Measurements from ENCODE around the gene SOX11. TPM values are rescaled to one million over a fixed set of nuclear protein-coding genes. Genes with fewer than 3 reads are reported as not detected.

The SOX11 gene
- total RNA-seq, 1 donor from 2014 or later = 31.6 TPM

DNA sequence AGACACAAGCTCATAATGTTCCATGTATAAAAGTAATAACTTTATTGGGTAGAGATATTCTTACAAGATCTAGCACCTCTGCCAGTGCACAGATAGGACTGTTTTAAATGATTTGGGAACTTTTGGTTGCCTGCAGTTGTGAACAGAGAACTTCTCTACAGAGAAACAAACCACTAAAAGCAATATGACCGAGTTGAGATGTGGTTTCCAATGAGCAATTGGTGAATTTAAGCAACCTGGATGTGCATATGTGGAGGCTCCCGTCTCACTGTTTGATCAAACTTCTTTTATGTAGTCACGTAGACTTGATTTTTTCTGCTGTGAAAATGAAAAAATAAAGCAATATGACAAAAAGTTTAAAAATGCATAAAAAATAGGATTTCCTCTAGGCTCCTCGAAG is 7.8 kb downstream of the SOX11 start:
- Mint-ChIP-seq H3K4me3 (ENCODE audit: unreplicated experiment) (no peak overlapping the region), H3K27me3 (ENCODE audit: low read depth) (no peaks in the 10 kb centered on the region), H3K27ac (ENCODE audit: unreplicated experiment) (no peak overlapping the region)

DNA sequence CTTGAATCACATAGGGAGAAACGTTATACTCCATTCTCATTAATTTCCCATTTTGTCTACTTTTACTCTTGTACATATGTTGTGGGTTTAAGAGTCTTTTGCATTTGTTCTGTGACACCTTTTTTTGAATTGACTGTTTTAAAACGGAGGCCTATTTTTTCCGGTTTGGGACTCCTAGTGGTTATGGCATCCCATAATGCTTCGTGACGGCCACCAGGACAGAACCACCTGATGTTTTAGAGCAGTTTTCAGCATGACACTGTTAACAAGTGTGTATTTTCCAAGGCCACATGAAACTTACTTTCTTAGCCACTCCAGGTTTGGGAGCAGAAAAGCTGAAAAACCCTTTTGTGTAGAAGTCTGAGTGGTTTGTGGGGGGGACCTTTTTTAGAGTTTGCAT is 8.4 kb downstream of the SOX11 start:
- H3K4me3 Mint-ChIP-seq (ENCODE audit: unreplicated experiment) = no peak overlapping the region
- H3K27me3 Mint-ChIP-seq (ENCODE audit: low read depth) = no peaks in the 10 kb centered on the region
- TF ChIP-seq, protein P1, sequence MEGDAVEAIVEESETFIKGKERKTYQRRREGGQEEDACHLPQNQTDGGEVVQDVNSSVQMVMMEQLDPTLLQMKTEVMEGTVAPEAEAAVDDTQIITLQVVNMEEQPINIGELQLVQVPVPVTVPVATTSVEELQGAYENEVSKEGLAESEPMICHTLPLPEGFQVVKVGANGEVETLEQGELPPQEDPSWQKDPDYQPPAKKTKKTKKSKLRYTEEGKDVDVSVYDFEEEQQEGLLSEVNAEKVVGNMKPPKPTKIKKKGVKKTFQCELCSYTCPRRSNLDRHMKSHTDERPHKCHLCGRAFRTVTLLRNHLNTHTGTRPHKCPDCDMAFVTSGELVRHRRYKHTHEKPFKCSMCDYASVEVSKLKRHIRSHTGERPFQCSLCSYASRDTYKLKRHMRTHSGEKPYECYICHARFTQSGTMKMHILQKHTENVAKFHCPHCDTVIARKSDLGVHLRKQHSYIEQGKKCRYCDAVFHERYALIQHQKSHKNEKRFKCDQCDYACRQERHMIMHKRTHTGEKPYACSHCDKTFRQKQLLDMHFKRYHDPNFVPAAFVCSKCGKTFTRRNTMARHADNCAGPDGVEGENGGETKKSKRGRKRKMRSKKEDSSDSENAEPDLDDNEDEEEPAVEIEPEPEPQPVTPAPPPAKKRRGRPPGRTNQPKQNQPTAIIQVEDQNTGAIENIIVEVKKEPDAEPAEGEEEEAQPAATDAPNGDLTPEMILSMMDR (IDR thresholded peaks at IDR 0.05) = no peak
- no peak overlapping the region for H3K27ac Mint-ChIP-seq (ENCODE audit: unreplicated experiment)
- H3K4me1 Mint-ChIP-seq (ENCODE audit: low read depth) = peaks cover 36% of the 10 kb centered on the region
- H3K9me3 Mint-ChIP-seq (ENCODE audit: low read depth) = no peaks in the 10 kb centered on the region
- no peak for DNase-seq (ENCODE audit: low spot score)
- H3K36me3 Mint-ChIP-seq (ENCODE audit: low read depth) = peaks cover 7% of the 10 kb centered on the region

More for the DNA sequence above, 7.8 kb downstream of the SOX11 start:
- peaks cover 7% of the 10 kb centered on the region for H3K36me3 Mint-ChIP-seq (ENCODE audit: low read depth)
- H3K9me3 Mint-ChIP-seq (ENCODE audit: low read depth) = no peaks in the 10 kb centered on the region
- TF ChIP-seq, protein P1 (IDR thresholded peaks at IDR 0.05) = no peak
- peaks cover 42% of the 10 kb centered on the region for H3K4me1 Mint-ChIP-seq (ENCODE audit: low read depth)
- DNase-seq (ENCODE audit: low spot score) = no peak

DNA sequence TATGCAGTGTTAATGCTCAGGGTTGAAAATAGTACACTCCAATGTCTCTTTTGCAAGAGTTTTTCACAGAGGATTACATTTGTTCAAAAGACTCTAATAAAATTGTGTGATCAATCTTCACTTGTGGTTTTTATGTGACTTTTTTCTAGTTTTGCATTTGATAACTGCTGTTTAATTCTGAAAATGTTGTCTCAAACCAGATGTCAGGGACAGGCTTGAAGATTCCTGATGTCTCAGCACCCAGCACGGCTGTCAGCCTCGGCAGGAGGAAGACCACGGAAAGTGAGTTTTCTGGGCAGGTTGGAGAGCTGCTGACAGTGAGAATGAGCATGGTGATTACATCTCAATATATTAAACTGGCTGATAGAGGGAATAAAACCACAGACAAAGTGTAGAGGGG is 9.1 kb downstream of the SOX11 start:
- no peak overlapping the region for H3K4me3 Mint-ChIP-seq (ENCODE audit: unreplicated experiment)

DNA sequence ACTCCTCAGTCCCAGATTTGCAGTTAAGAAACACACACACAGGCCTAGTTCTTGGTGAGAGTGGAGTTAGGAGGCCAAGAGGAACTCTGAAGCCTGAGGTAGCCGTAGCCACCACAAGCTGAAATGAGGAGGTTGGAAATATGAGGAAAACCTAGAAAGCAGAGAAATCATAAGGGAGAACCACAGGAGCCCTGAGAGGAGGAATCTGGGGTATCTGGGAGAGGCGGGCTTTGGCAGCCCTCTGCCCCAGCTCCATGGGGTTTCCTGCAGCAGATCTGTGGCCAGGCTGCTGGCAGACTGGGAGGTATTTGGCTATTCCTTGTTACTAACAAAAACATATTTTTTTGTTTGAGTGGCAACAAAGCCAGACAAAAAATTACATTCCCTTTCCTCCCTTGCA is 11.0 kb downstream of the SOX11 start:
- no peaks in the 10 kb centered on the region for H3K27me3 Mint-ChIP-seq (ENCODE audit: low read depth)
- no peak overlapping the region for H3K4me3 Mint-ChIP-seq (ENCODE audit: unreplicated experiment)
- H3K27ac Mint-ChIP-seq (ENCODE audit: unreplicated experiment) = no peak overlapping the region
- H3K4me1 Mint-ChIP-seq (ENCODE audit: low read depth) = peaks cover 28% of the 10 kb centered on the region
- DNase-seq (ENCODE audit: low spot score) = no peak
- peaks cover 7% of the 10 kb centered on the region for H3K36me3 Mint-ChIP-seq (ENCODE audit: low read depth)
- no peaks in the 10 kb centered on the region for H3K9me3 Mint-ChIP-seq (ENCODE audit: low read depth)
- TF ChIP-seq, protein P1 (IDR thresholded peaks at IDR 0.05) = no peak

More for the DNA sequence above, 9.1 kb downstream of the SOX11 start:
- TF ChIP-seq, protein P1 (IDR thresholded peaks at IDR 0.05) = no peak
- Mint-ChIP-seq H3K27me3 (ENCODE audit: low read depth) (no peaks in the 10 kb centered on the region), H3K36me3 (ENCODE audit: low read depth) (peaks cover 7% of the 10 kb centered on the region), H3K9me3 (ENCODE audit: low read depth) (no peaks in the 10 kb centered on the region), H3K4me1 (ENCODE audit: low read depth) (peaks cover 35% of the 10 kb centered on the region), H3K27ac (ENCODE audit: unreplicated experiment) (no peak overlapping the region)
- DNase-seq (ENCODE audit: low spot score) = no peak

DNA sequence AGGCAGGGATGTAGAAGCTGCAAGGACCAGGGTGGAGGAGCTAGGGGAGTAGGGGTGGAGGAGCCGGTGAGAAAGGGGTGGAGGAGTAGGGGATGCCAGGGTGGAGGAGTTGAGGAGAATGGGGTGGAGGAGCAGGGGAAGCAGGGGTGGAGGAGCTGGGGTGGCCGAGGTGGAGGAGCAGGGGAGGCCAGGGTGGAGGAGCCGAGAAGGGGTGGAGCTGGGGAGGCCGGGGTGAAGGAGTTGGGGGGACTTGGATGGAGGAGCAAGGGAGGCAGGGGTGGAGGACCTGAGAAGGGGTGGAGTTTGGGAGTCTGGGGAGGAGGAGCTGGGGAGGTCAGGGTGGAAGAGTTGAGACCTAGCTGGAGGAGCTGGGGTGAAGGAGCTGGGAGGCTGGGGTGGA is 13.3 kb downstream of the SOX11 start:
- peaks cover 5% of the 10 kb centered on the region for H3K36me3 Mint-ChIP-seq (ENCODE audit: low read depth)
- no peaks in the 10 kb centered on the region for H3K27me3 Mint-ChIP-seq (ENCODE audit: low read depth)
- H3K27ac Mint-ChIP-seq (ENCODE audit: unreplicated experiment) = no peak overlapping the region
- TF ChIP-seq, protein P1 (IDR thresholded peaks at IDR 0.05) = no peak
- DNase-seq (ENCODE audit: low spot score) = no peak
- peaks cover 5% of the 10 kb centered on the region for H3K9me3 Mint-ChIP-seq (ENCODE audit: low read depth)
- H3K4me3 Mint-ChIP-seq (ENCODE audit: unreplicated experiment) = no peak overlapping the region
- H3K4me1 Mint-ChIP-seq (ENCODE audit: low read depth) = peaks cover 14% of the 10 kb centered on the region

All from chondrocyte (in vitro differentiated cells).